Heart left ventricle (tissue), 13 donors: ENCODE data around the gene MOSPD3.
"Not testable (repeated sequence)": the region's sequence is repeated elsewhere in the genome, so short reads cannot be mapped to it uniquely, and the experiment has no call there.

ENCODE experiments used
- POLR2A ChIP-seq, 2 donors: fragments of 450-650 bp; IDR thresholded peaks; one replicate each; pipeline ENCODE4 v1.6.1; 2017; ENCODE audit warnings: antibody characterized with exemption in 2 of 2, mild to moderate bottlenecking in 2 of 2, moderate library complexity in 2 of 2
- TF ChIP-seq, protein P1 (sequence below), 12 donors: fragments of 200-600 bp; sonication (generic) in 4 of 12; IDR thresholded peaks; one replicate each; pipeline versions ENCODE4 v1.5.0 to v1.8.0; 2018 to 2022; ENCODE audit warnings: antibody characterized with exemption in 12 of 12, mild to moderate bottlenecking in 5 of 12
- donor health status: ischemic (EF 13 %, LVEDD 7.1; RV severe dilation, severe dysfunction).
- donor health status: DM: no; HTN: yes; CAD: no.
- donor health status: DM: no; HTN: no; CAD: no.
- donor health status: ischemic (EF 25% LVEDD 6.9; RV normal size, moderate dysfunction).
- donor health status: ischemic (EF 25% LVEDD 5.7; RV mildly dilated, moderate dysfunction).
- donor health status: ischemic (EF 35%, LVEDD 5.7; RV mildly dilated, moderate dysfunction).
- donor health status: nonischemic (EF 11% LVEDD 7.7; RV severe dilation, severe dysfunction).
- donor health status: DM: yes; HTN: yes; CAD: no.
- donor health status: PGD.
- donor health status: ischemic (EF 29% LVEDD 5.4; RV normal size, mild dysfunction).
- donor health status: nonischemic (EF 23%, LVEDD 6.1; RV moderate dilation, normal function).

- TF ChIP-seq, protein P1, sequence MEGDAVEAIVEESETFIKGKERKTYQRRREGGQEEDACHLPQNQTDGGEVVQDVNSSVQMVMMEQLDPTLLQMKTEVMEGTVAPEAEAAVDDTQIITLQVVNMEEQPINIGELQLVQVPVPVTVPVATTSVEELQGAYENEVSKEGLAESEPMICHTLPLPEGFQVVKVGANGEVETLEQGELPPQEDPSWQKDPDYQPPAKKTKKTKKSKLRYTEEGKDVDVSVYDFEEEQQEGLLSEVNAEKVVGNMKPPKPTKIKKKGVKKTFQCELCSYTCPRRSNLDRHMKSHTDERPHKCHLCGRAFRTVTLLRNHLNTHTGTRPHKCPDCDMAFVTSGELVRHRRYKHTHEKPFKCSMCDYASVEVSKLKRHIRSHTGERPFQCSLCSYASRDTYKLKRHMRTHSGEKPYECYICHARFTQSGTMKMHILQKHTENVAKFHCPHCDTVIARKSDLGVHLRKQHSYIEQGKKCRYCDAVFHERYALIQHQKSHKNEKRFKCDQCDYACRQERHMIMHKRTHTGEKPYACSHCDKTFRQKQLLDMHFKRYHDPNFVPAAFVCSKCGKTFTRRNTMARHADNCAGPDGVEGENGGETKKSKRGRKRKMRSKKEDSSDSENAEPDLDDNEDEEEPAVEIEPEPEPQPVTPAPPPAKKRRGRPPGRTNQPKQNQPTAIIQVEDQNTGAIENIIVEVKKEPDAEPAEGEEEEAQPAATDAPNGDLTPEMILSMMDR (IDR thresholded peaks at IDR 0.05) = not testable (repeated sequence)
- TF ChIP-seq POLR2A (IDR thresholded peaks at IDR 0.05) = not testable (repeated sequence)
Observed at GRCh38 chr7:100564405-100564804, 47.9 kb upstream of the MOSPD3 start.
